Liver (tissue), 3 donors: ENCODE data around the gene DHRS11.

Experiments used
- ATF3 ChIP-seq: IDR thresholded peaks from 2 replicates; pipeline ENCODE4 v1.6.1; 2016; ENCODE audit warnings: antibody characterized with exemption
- CTCF ChIP-seq: fragments of 150-350 bp; IDR thresholded peaks from 2 replicates; pipeline ENCODE4 v1.5.1; 2017; ENCODE audit warnings: improper control_type of control experiment, low read depth, low read length; ENCODE audit not compliant: missing input control
- FOXA1 ChIP-seq: IDR thresholded peaks from 2 replicates; pipeline ENCODE4 v1.6.1; 2016; ENCODE audit warnings: antibody characterized with exemption
- GABPA ChIP-seq, 2 donors: IDR thresholded peaks in 1 of 2; conservative IDR thresholded peaks in 1 of 2; 2 replicates each; pipeline ENCODE4 v1.6.1; 2016; ENCODE audit warnings: antibody characterized with exemption in 2 of 2, mild to moderate bottlenecking in 1 of 2, moderate library complexity in 1 of 2
- HNF4A ChIP-seq, 2 donors: conservative IDR thresholded peaks; 2 replicates each; pipeline ENCODE4 v1.6.1; 2016; ENCODE audit warnings: antibody characterized with exemption in 2 of 2, mild to moderate bottlenecking in 2 of 2
- HNF4G ChIP-seq: IDR thresholded peaks from 2 replicates; pipeline ENCODE4 v1.6.1; 2016; ENCODE audit warnings: antibody characterized with exemption
- JUND ChIP-seq, 2 donors: IDR thresholded peaks; 2 replicates each; pipeline ENCODE4 v1.6.1; 2016; ENCODE audit warnings: antibody characterized with exemption in 2 of 2
- MAX ChIP-seq: IDR thresholded peaks from 2 replicates; pipeline ENCODE4 v1.6.1; 2016; ENCODE audit warnings: antibody characterized with exemption
- RAD21 ChIP-seq, 2 donors: IDR thresholded peaks; 2 replicates each; pipeline ENCODE4 v1.6.1; 2016; ENCODE audit warnings: antibody characterized with exemption in 2 of 2, mild to moderate bottlenecking in 2 of 2
- REST ChIP-seq: IDR thresholded peaks from 2 replicates; pipeline ENCODE4 v1.6.1; 2016; ENCODE audit warnings: antibody characterized with exemption, mild to moderate bottlenecking
- SP1 ChIP-seq: IDR thresholded peaks from 2 replicates; pipeline ENCODE4 v1.6.1; 2018; ENCODE audit warnings: antibody characterized with exemption, mild to moderate bottlenecking
- TAF1 ChIP-seq: conservative IDR thresholded peaks from 2 replicates; pipeline ENCODE4 v1.6.1; 2016; ENCODE audit warnings: antibody characterized with exemption, mild to moderate bottlenecking
- YY1 ChIP-seq: IDR thresholded peaks from 2 replicates; pipeline ENCODE4 v1.6.1; 2016; ENCODE audit warnings: antibody characterized with exemption, mild to moderate bottlenecking
- ZBTB33 ChIP-seq: IDR thresholded peaks from 2 replicates; pipeline ENCODE4 v1.6.1; 2016; ENCODE audit warnings: antibody characterized with exemption
- donor health status: healthy.
- donor health status: healthy.

- TF ChIP-seq CTCF (no peak), REST (no peak), ZBTB33 (no peak), HNF4A (conservative IDR thresholded peaks at IDR 0.05) (no peak), MAX (no peak), JUND (IDR thresholded peaks at IDR 0.05) (no peak), SP1 (no peak), TAF1 (no peak), GABPA (IDR thresholded peaks at IDR 0.05 in 1 of 2, conservative IDR thresholded peaks at IDR 0.05 in 1 of 2) (no peak), ATF3 (no peak), YY1 (no peak), HNF4G (no peak), RAD21 (IDR thresholded peaks at IDR 0.05) (no peak), FOXA1 (no peak)
Observed at GRCh38 chr17:36616061-36617029, 24.7 kb downstream of the DHRS11 start.
